Neuron (in vitro differentiated cells): Measurements from ENCODE around the gene PCDHB16.
A peak's percentile ranks its signal among the peaks of the same experiment; 100 is the strongest.
"Not testable (repeated sequence)": the region's sequence is repeated elsewhere in the genome, so short reads cannot be mapped to it uniquely, and the experiment has no call there.

ENCODE experiments used
- H2AFZ ChIP-seq: one replicate; pipeline ENCODE4 v1.6.1; 2013; ENCODE audit warnings: low read depth, mild to moderate bottlenecking, inconsistent platforms, low read length, moderate library complexity
- H3K27me3 ChIP-seq: one replicate; pipeline ENCODE4 v1.6.1; 2013; ENCODE audit warnings: low read length; ENCODE audit not compliant: insufficient read depth
- H3K36me3 ChIP-seq: one replicate; pipeline ENCODE4 v1.6.1; 2013; ENCODE audit warnings: low read length; ENCODE audit not compliant: insufficient read depth
- H3K4me1 ChIP-seq: one replicate; pipeline ENCODE4 v1.6.1; 2013; ENCODE audit warnings: low read length; ENCODE audit not compliant: insufficient read depth
- H3K4me3 ChIP-seq: 2 replicates; pipeline ENCODE4 v1.5.1; 2013; ENCODE audit warnings: mild to moderate bottlenecking, low read length, moderate library complexity
- H3K9me3 ChIP-seq: one replicate; pipeline ENCODE4 v1.6.1; 2013; ENCODE audit warnings: low read length

The PCDHB16 gene

GRCh38 chr5:141172381-141173204 lies 9.6 kb upstream of the PCDHB16 start, which contains the start of gene PCDHB7:
TSS of gene PCDHB7 (plus strand) at chr5:141172644. CDS start at chr5:141172836, 192 bp downstream.
- Histone ChIP-seq H3K27me3 (no peaks in the 10 kb centered on the region), H3K36me3 (no peaks in the 10 kb centered on the region), H3K4me1 (no peaks in the 10 kb centered on the region), H3K9me3 (peaks cover 11% of the 10 kb centered on the region), H2AFZ (no peak within 1 kb of the TSS), H3K4me3 (no peak within 1 kb of the TSS)

GRCh38 chr5:141174291-141175104 lies 7.7 kb upstream of the PCDHB16 start:
- not testable (repeated sequence) for H2AFZ ChIP-seq, H3K4me3 ChIP-seq, H3K27me3 ChIP-seq, H3K4me1 ChIP-seq, H3K36me3 ChIP-seq
- peaks cover 14% of the 10 kb centered on the region for H3K9me3 ChIP-seq

GRCh38 chr5:141175933-141176332 lies 6.3 kb upstream of the PCDHB16 start:
- Histone ChIP-seq H3K9me3 (peaks cover 14% of the 10 kb centered on the region), H3K36me3 (no peaks in the 10 kb centered on the region), H3K4me1 (no peaks in the 10 kb centered on the region), H2AFZ (no peak overlapping the region), H3K27me3 (no peaks in the 10 kb centered on the region), H3K4me3 (no peak overlapping the region)

GRCh38 chr5:141177577-141178191 lies 4.5 kb upstream of the PCDHB16 start, which contains the start of gene PCDHB8:
TSS of gene PCDHB8 (plus strand) at chr5:141177790. CDS start at chr5:141178035, 245 bp downstream.
- H3K4me1 ChIP-seq, H3K4me3 ChIP-seq, H2AFZ ChIP-seq, H3K27me3 ChIP-seq, H3K36me3 ChIP-seq: not testable (repeated sequence)
- H3K9me3 ChIP-seq, result peaks cover 14% of the 10 kb centered on the region

DNA sequence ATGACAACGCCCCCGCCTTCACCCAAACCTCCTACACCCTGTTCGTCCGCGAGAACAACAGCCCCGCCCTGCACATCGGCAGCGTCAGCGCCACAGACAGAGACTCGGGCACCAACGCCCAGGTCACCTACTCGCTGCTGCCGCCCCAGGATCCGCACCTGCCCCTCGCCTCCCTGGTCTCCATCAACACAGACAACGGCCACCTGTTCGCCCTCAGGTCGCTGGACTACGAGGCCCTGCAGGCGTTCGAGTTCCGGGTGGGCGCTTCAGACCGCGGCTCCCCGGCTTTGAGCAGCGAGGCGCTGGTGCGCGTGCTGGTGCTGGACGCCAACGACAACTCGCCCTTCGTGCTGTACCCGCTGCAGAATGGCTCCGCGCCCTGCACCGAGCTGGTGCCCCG lies 2.8 kb upstream of the PCDHB16 start:
- H3K27me3 ChIP-seq, H3K4me3 ChIP-seq, H3K36me3 ChIP-seq, H2AFZ ChIP-seq, H3K4me1 ChIP-seq, H3K9me3 ChIP-seq: not testable (repeated sequence)

DNA sequence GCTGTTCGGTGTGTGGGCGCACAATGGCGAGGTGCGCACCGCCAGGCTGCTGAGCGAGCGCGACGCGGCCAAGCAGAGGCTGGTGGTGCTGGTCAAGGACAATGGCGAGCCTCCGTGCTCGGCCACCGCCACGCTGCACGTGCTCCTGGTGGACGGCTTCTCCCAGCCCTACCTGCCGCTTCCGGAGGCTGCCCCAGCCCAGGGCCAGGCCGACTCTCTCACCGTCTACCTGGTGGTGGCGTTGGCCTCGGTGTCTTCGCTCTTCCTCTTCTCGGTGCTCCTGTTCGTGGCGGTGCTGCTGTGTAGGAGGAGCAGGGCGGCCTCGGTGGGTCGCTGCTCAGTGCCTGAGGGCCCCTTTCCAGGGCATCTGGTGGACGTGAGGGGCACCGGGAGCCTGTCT lies 2.3 kb upstream of the PCDHB16 start:
- H3K9me3 ChIP-seq, result peaks cover 12% of the 10 kb centered on the region
- not testable (repeated sequence) for H3K27me3 ChIP-seq, H3K4me1 ChIP-seq, H2AFZ ChIP-seq, H3K36me3 ChIP-seq, H3K4me3 ChIP-seq

- Histone ChIP-seq H2AFZ (no peak overlapping the region), H3K27me3 (no peaks in the 10 kb centered on the region), H3K4me1 (no peaks in the 10 kb centered on the region), H3K36me3 (no peaks in the 10 kb centered on the region), H3K4me3 (no peak overlapping the region), H3K9me3 (peaks cover 12% of the 10 kb centered on the region)
Measured at GRCh38 chr5:141180313-141180712, 1.9 kb upstream of the PCDHB16 start.

- H3K4me1 ChIP-seq, H3K36me3 ChIP-seq, H2AFZ ChIP-seq, H3K27me3 ChIP-seq, H3K4me3 ChIP-seq: not testable (repeated sequence)
- peaks cover 14% of the 10 kb centered on the region for H3K9me3 ChIP-seq
Measured at GRCh38 chr5:141184117-141184855, 2.1 kb downstream of the PCDHB16 start.

DNA sequence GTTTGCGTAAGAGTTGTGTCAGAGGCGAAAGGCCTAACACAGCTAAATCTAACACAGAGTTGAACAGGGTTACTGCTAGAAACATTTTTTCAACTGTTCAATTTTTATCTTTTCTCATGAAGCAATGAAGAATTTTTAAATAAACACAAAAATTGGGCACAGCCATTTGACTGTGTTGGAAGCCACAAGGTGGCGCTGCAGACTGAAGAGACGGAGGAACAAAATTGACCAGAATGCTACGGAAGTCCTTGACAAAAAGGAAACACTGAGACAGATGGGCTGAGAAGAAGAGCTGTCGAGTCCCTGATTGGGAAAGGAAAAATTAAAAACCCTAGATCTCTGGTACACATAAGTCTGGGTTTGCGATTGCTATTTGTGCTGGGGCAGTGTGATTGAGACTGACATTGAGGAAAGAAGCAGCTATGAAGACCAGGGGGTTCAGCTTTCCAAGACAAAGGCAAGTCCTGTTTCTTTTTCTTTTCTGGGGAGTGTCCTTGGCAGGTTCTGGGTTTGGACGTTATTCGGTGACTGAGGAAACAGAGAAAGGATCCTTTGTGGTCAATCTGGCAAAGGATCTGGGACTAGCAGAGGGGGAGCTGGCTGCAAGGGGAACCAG lies 4.8 kb downstream of the PCDHB16 start, which contains the start of gene PCDHB9:
PCDHB9 (plus strand) TSS at position 265 of the 616 bp plus-strand sequence; CDS start at position 423, 158 bp downstream.
- Histone ChIP-seq H3K4me1 (no peaks in the 10 kb centered on the region), H3K9me3 (peaks cover 17% of the 10 kb centered on the region), H3K4me3 (peak within 1 kb of the TSS; percentile 34), H2AFZ (no peak within 1 kb of the TSS), H3K36me3 (no peaks in the 10 kb centered on the region), H3K27me3 (no peaks in the 10 kb centered on the region)

- peaks cover 18% of the 10 kb centered on the region for H3K9me3 ChIP-seq
- not testable (repeated sequence) for H3K4me3 ChIP-seq, H3K27me3 ChIP-seq, H3K4me1 ChIP-seq, H3K36me3 ChIP-seq, H2AFZ ChIP-seq
Measured at GRCh38 chr5:141188682-141189081, 6.5 kb downstream of the PCDHB16 start.

GRCh38 chr5:141189131-141189530 lies 6.9 kb downstream of the PCDHB16 start:
- H3K4me1 ChIP-seq, H3K4me3 ChIP-seq, H2AFZ ChIP-seq, H3K36me3 ChIP-seq, H3K27me3 ChIP-seq: not testable (repeated sequence)
- peaks cover 18% of the 10 kb centered on the region for H3K9me3 ChIP-seq

GRCh38 chr5:141192110-141192725 lies 10.0 kb downstream of the PCDHB16 start, which contains the start of gene PCDHB10:
TSS of gene PCDHB10 (plus strand) at chr5:141192353. CDS start at chr5:141192553, 200 bp downstream.
- Histone ChIP-seq H3K4me3 (peak within 1 kb of the TSS; percentile 44), H3K9me3 (peaks cover 13% of the 10 kb centered on the region), H3K4me1 (no peaks in the 10 kb centered on the region), H2AFZ (peak within 1 kb of the TSS; percentile 5), H3K27me3 (no peaks in the 10 kb centered on the region), H3K36me3 (no peaks in the 10 kb centered on the region)
